Testis (tissue), 3 donors: Measurements from ENCODE around the gene ENTPD6. TPM values are rescaled to one million over a fixed set of nuclear protein-coding genes. Genes with fewer than 3 reads are reported as not detected.

Experiments
- DNase-seq: peaks from one replicate; pipeline ENCODE4 v3.0.0-alpha.2; 2019
- H3K27ac ChIP-seq, 2 donors: fragments of 200-600 bp; sonication (generic); one replicate each; pipeline ENCODE4 v1.5.1; 2019
- H3K27me3 ChIP-seq: fragments of 200-600 bp; sonication (generic); one replicate; pipeline ENCODE4 v1.5.1; 2019
- H3K36me3 ChIP-seq: fragments of 200-600 bp; sonication (generic); one replicate; pipeline ENCODE4 v1.5.1; 2017; ENCODE audit warnings: low read depth; ENCODE audit errors: missing control alignments
- H3K4me1 ChIP-seq: fragments of 200-600 bp; sonication (generic); one replicate; pipeline ENCODE4 v1.5.1; 2019
- H3K4me3 ChIP-seq, 2 donors: fragments of 200-600 bp; sonication (generic); one replicate each; pipeline ENCODE4 v1.5.1; 2017 to 2019
- H3K9me3 ChIP-seq: fragments of 200-600 bp; sonication (generic); one replicate; pipeline ENCODE4 v1.5.1; 2017
- POLR2A ChIP-seq: fragments of 450-650 bp; IDR thresholded peaks from one replicate; pipeline ENCODE4 v1.6.1; 2017; ENCODE audit warnings: antibody characterized with exemption, mild to moderate bottlenecking, moderate library complexity
- WGBS, 2 donors: methylation state at CpG; one replicate each; pipeline ENCODE4 v1.1.5; 2018; 5-methylcytosine and 5-hydroxymethylcytosine counted together
- intact Hi-C: fragments of 100-400 bp; cut with DNase I; formaldehyde crosslinking; loops from one replicate; pipeline ENCODE4 v1.15.1; 2023; ENCODE audit warnings: low total_unique reads
- polyA plus RNA-seq: library from polyadenylated mRNA; stranded (reverse); fragments of 350-450 nt; fragmentation: Illumina TruSeq; extraction: RNeasy Lipid Tissue Mini Kit (QIAGEN cat#74804); gene quantifications from one replicate; pipeline ENCODE4 v1.2.3, GENCODE V29; 2014; ENCODE audit warnings: low read depth, low replicate concordance; ENCODE audit not compliant: insufficient read depth
- total RNA-seq, 2 donors: library from RNA; depleted of rRNA; stranded (reverse); fragments of >200 nt; gene quantifications; one replicate each; pipeline ENCODE4 v1.2.3, GENCODE V29; 2016
- TF ChIP-seq, protein P1 (sequence below), 3 experiments: fragments of 450-650 bp in 2 of 3; fragments of 200-600 bp in 1 of 3; sonication (generic) in 1 of 3; IDR thresholded peaks; one replicate each; pipeline ENCODE4 v1.5.1; 2016 to 2019; ENCODE audit warnings: antibody characterized with exemption in 3 of 3, mild to moderate bottlenecking in 2 of 3, moderate library complexity in 1 of 3

Gene ENTPD6
- total and polyA plus RNA-seq, 3 donors from 2014 or later: 80.7 to 204 (median 157) TPM

DNA sequence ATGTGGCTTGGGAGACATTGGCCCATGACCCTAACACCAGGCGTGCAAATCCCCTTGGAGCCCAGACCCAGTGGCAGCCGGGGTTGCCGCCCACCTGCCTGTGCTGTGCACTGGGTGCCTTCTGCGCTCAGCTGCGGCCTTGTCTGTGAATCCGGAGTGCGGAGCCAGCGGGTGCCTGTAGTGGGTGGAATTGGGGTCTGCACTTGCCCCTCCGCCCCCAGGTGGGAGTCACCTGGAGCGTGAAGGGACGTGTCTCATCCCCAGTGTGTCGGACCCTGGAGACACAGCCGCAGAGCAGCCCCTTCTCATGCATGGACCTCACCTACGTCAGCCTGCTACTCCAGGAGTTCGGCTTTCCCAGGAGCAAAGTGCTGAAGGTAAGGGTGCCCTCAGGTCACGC, 29.4 kb downstream of the ENTPD6 start:
- DNase-seq: no peak
- no peak for TF ChIP-seq POLR2A
- TF ChIP-seq, protein P1, sequence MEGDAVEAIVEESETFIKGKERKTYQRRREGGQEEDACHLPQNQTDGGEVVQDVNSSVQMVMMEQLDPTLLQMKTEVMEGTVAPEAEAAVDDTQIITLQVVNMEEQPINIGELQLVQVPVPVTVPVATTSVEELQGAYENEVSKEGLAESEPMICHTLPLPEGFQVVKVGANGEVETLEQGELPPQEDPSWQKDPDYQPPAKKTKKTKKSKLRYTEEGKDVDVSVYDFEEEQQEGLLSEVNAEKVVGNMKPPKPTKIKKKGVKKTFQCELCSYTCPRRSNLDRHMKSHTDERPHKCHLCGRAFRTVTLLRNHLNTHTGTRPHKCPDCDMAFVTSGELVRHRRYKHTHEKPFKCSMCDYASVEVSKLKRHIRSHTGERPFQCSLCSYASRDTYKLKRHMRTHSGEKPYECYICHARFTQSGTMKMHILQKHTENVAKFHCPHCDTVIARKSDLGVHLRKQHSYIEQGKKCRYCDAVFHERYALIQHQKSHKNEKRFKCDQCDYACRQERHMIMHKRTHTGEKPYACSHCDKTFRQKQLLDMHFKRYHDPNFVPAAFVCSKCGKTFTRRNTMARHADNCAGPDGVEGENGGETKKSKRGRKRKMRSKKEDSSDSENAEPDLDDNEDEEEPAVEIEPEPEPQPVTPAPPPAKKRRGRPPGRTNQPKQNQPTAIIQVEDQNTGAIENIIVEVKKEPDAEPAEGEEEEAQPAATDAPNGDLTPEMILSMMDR (IDR thresholded peaks at IDR 0.05): no peak
- no peak overlapping the region for H3K27ac ChIP-seq
- intact Hi-C loops: no loop called here
- peaks cover 37% of the 10 kb centered on the region for H3K4me1 ChIP-seq
- 96 to 100% methylated on average over 6 to 16 of the region's 16 CpGs for WGBS, 2 donors
- no peaks in the 10 kb centered on the region for H3K9me3 ChIP-seq
- no peaks in the 10 kb centered on the region for H3K36me3 ChIP-seq
- no peaks in the 10 kb centered on the region for H3K27me3 ChIP-seq
- H3K4me3 ChIP-seq: no peak overlapping the region

DNA sequence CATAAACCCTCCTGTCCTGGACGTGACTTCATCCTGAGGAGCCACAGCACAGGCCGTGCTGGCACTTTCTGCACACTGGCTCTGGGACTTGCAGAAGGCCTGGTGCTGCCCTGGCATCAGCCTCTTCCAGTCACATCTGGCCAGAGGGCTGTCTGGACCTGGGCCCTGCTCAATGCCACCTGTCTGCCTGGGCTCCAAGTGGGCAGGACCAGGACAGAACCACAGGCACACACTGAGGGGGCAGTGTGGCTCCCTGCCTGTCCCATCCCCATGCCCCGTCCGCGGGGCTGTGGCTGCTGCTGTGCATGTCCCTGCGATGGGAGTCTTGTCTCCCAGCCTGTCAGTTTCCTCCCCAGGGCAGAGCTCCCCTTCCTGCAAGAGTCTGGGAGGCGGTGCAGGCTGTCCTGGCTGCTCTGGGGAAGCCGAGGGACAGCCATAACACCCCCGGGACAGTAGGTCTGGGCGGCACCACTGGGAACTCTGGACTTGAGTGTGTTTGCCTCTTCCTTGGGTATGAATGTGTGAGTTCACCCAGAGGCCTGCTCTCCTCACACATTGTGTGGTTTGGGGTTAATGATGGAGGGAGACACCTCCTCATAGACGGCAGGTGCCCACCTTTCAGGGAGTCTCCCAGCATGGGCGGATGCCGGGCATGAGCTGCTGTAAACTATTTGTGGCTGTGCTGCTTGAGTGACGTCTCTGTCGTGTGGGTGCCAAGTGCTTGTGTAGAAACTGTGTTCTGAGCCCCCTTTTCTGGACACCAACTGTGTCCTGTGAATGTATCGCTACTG, 30.3 kb downstream of the ENTPD6 start:
- H3K27me3 ChIP-seq: no peaks in the 10 kb centered on the region
- H3K27ac ChIP-seq: no peak overlapping the region
- intact Hi-C loops: no loop called here
- no peak for DNase-seq
- H3K9me3 ChIP-seq: no peaks in the 10 kb centered on the region
- TF ChIP-seq, protein P1 (IDR thresholded peaks at IDR 0.05): no peak
- no peak for TF ChIP-seq POLR2A
- H3K4me1 ChIP-seq: peaks cover 30% of the 10 kb centered on the region
- H3K36me3 ChIP-seq: no peaks in the 10 kb centered on the region
- H3K4me3 ChIP-seq: no peak overlapping the region
- 89 to 95% methylated on average over 14 of the region's 16 CpGs for WGBS, 2 donors

DNA sequence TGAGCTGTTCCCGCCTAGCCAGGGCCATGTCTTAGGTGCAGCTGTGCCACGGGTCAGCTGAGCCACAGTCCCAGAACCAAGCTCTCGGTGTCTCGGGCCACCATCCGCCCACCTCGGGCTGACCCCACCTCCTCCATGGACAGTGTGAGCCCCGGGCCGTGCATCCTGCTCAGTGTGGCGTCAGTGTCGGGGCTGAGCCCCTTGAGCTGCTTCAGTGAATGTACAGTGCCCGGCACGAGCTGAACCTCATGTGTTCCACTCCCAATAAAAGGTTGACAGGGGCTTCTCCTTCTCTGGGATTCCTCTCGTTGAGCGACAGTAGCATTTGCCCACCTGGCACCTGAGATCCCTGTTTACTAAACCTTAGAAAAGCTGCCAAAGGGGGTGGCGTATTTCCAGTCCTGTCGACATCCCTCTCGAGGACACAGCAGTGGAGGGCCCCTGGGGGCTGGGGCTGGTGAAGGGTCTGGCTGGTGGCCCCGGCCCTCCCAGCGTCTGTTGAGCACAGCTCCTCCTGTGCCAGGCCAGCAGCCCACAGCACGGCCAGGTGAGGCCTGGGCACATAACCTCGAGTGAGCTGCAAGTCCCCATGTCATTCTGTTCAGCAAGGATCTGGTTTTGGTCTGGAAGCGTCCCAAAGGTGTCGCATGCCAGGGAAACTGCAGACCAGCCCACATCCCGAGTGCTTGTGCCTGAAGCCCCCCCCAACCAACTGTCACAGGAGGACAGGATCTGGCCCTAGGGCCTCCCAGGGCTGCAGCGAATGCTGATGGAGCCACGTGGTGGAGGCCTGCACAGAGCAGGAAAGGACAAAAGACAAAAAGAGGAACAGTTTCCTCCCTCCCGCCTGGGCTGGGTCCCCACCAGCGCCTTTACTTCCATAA, 31.2 kb downstream of the ENTPD6 start:
- no peak for DNase-seq
- Histone ChIP-seq H3K27me3 (no peaks in the 10 kb centered on the region), H3K36me3 (no peaks in the 10 kb centered on the region), H3K27ac (peak overlapping the region; percentile 15 to 70), H3K9me3 (no peaks in the 10 kb centered on the region), H3K4me1 (peaks cover 28% of the 10 kb centered on the region), H3K4me3 (no peak overlapping the region)
- TF ChIP-seq, protein P1 (IDR thresholded peaks at IDR 0.05): no peak
- no peak for TF ChIP-seq POLR2A
- 68 to 71% methylated on average over 23 to 28 of the region's 28 CpGs for WGBS, 2 donors
- intact Hi-C loops: no loop called here

DNA sequence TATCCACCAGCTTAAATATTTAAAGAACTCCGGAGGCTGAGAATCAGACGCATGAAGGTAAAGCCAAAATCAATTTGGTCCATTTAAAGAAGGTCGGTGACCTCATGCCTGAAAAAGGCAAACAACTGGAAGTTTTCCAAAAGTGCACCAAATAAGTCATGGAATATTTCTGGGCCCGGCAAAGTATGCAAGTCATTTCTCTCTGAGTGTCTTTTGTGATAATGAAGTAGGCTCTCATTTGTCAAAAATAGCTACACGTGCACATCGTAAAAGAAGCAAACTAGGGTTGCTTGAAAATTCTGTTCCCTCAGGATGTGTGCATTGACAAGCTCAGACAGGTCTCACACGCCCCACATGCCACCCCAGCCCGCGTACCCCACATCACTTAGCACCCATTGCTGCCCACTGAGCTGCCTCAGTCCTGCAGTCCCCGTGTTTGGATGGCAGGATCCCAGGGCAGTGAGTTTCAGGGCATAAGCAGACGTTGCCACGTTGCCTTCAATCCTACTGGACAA, 31.9 kb downstream of the ENTPD6 start:
- intact Hi-C loops: no loop called here
- DNase-seq: no peak
- Histone ChIP-seq H3K4me3 (no peak overlapping the region), H3K27me3 (no peaks in the 10 kb centered on the region), H3K9me3 (no peaks in the 10 kb centered on the region), H3K27ac (peak overlapping the region in 1 of 2 donors; percentile 70), H3K4me1 (peaks cover 24% of the 10 kb centered on the region), H3K36me3 (no peaks in the 10 kb centered on the region)
- no peak for TF ChIP-seq POLR2A
- TF ChIP-seq, protein P1 (IDR thresholded peaks at IDR 0.05): no peak
- 54 to 56% methylated on average over 12 of the region's 12 CpGs for WGBS, 2 donors
